ENCODE data around the gene FUT7.
A peak's percentile ranks its signal among the peaks of the same experiment; 100 is the strongest.

Gene FUT7

GRCh38 chr9:136994888-136995230, 37.0 kb downstream of the FUT7 start:
- Histone ChIP-seq H3K4me1 (ENCODE audit: insufficient read depth, low read length, severe bottlenecking) (peaks cover 20% of the 10 kb centered on the region), H3K4me2 (ENCODE audit: low read length) (no peak overlapping the region), H3K27ac (ENCODE audit: low read depth, low read length, poor library complexity, severe bottlenecking) (no peak overlapping the region)

DNA sequence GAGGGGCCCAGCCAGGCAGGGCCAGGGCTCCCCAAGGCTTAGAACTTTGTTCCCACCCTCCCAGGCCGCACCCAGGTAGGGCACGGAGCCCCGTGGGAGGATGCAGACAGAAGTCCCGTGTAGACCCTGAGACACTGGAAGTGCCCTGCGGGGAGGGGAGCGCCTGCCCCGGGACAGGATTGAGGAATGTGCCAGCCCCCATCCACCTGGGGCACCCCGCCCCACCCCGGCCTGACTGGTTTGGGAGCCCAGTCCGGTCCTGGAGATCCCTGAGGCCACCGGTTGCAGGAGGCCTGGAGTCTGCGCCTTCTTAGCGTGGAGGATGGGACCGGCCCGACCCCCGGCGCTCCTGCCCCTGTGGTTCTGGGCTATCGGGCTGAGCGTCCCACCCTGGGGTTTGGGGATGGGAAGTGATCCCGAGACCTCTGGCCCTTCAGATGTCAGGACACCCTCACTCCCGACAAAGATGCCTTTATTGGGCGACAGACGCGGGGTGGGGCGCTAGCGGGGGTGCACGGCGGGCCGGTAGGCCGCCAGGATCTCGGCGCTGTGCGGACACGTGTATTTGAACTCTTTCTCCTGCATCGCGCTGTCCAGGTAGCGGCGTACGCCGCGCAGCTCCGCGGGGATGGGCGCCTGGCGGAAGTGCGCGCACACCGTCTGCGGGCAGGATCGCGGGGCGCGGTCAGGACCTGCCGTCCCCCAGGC, 37.6 kb downstream of the FUT7 start:
- TF ChIP-seq EZH2 (IDR thresholded peaks at IDR 0.05; ENCODE audit: borderline replicate concordance, low read length): no peak
- no peak for TF ChIP-seq CTCF (IDR thresholded peaks at IDR 0.05; ENCODE audit: low read length)
- H3F3A ChIP-seq (ENCODE audit: insufficient read depth, low read length): no peaks in the 10 kb centered on the region
- H3K79me2 ChIP-seq (ENCODE audit: insufficient read depth, low read length): no peaks in the 10 kb centered on the region
- no peaks in the 10 kb centered on the region; the same call in 1 of the 2 replicates for H3K36me3 ChIP-seq (ENCODE audit: insufficient read depth, low read length)
- no peak overlapping the region for H3K4me2 ChIP-seq (ENCODE audit: low read length)
- no peak overlapping the region for H3K4me3 ChIP-seq (ENCODE audit: low read depth, low read length, poor library complexity, severe bottlenecking)
- H3K9me2 ChIP-seq (ENCODE audit: low read depth, low read length): no peaks in the 10 kb centered on the region
- no peaks in the 10 kb centered on the region for H3K27me3 ChIP-seq (ENCODE audit: insufficient read depth, low read length)
- H2AFZ ChIP-seq (ENCODE audit: low read length): no peak overlapping the region
- H3K9me3 ChIP-seq (ENCODE audit: low read length): no peaks in the 10 kb centered on the region
- no peak overlapping the region for H3K9ac ChIP-seq (ENCODE audit: low read length)
- H4K20me1 ChIP-seq (ENCODE audit: insufficient read depth, low read length): no peaks in the 10 kb centered on the region
- H3K4me1 ChIP-seq (ENCODE audit: insufficient read depth, low read length, severe bottlenecking): peaks cover 20% of the 10 kb centered on the region
- H3K27ac ChIP-seq (ENCODE audit: low read depth, low read length, poor library complexity, severe bottlenecking): no peak overlapping the region

More at GRCh38 chr9:136994888-136995230, 37.0 kb downstream of the FUT7 start:
- no peak for TF ChIP-seq CTCF (IDR thresholded peaks at IDR 0.05; ENCODE audit: low read length)
- no peak for TF ChIP-seq EZH2 (IDR thresholded peaks at IDR 0.05; ENCODE audit: borderline replicate concordance, low read length)
- Histone ChIP-seq H3K79me2 (ENCODE audit: insufficient read depth, low read length) (no peaks in the 10 kb centered on the region), H3K9me2 (ENCODE audit: low read depth, low read length) (no peaks in the 10 kb centered on the region), H3K36me3 (ENCODE audit: insufficient read depth, low read length) (no peaks in the 10 kb centered on the region; the same call in 1 of the 2 replicates), H3K27me3 (ENCODE audit: insufficient read depth, low read length) (no peaks in the 10 kb centered on the region), H2AFZ (ENCODE audit: low read length) (no peak overlapping the region), H3K9me3 (ENCODE audit: low read length) (no peaks in the 10 kb centered on the region), H3K9ac (ENCODE audit: low read length) (no peak overlapping the region), H3K4me3 (ENCODE audit: low read depth, low read length, poor library complexity, severe bottlenecking) (no peak overlapping the region), H3F3A (ENCODE audit: insufficient read depth, low read length) (no peaks in the 10 kb centered on the region), H4K20me1 (ENCODE audit: insufficient read depth, low read length) (no peaks in the 10 kb centered on the region)

DNA sequence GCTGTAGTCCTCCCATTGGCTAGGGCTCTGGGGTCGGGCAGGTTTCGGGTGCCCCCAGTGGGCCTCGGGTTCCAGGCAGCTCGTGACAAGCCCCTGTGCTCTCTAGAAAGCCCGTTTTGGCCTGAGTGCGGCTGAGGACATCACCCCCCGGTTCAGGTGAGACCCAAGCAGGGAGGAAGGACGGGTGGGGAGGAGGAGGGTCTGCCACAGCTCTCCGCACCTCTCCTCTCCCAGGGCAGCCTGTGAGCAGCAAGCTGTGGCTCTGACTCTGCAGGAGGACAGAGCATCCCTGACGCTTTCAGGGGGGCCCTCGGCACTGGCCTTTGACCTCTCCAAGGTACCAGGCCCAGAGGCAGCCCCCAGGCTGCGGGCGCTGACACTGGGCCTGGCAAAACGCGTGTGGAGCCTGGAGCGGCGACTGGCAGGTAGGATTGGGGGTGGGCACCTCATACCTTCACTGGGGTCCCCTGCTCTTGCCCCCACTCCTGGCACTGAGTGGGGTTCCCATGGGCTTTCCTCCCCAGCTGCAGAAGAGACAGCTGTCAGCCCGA, 39.0 kb downstream of the FUT7 start:
- H3K27me3 ChIP-seq (ENCODE audit: insufficient read depth, low read length): peaks cover 10% of the 10 kb centered on the region; the same call in 1 of the 2 replicates
- no peaks in the 10 kb centered on the region for H3K9me2 ChIP-seq (ENCODE audit: low read depth, low read length)
- peak overlapping the region; percentile 73 for H3K9ac ChIP-seq (ENCODE audit: low read length)
- peak overlapping the region; percentile 85 for H3K4me3 ChIP-seq (ENCODE audit: low read depth, low read length, poor library complexity, severe bottlenecking)
- no peak overlapping the region for H2AFZ ChIP-seq (ENCODE audit: low read length)
- H3K79me2 ChIP-seq (ENCODE audit: insufficient read depth, low read length): no peaks in the 10 kb centered on the region
- peak overlapping the region; percentile 94 for H3K4me2 ChIP-seq (ENCODE audit: low read length)
- no peaks in the 10 kb centered on the region for H3F3A ChIP-seq (ENCODE audit: insufficient read depth, low read length)
- TF ChIP-seq EZH2 (IDR thresholded peaks at IDR 0.05; ENCODE audit: borderline replicate concordance, low read length) (no peak), CTCF (IDR thresholded peaks at IDR 0.05; ENCODE audit: low read length) (no peak)
- H3K9me3 ChIP-seq (ENCODE audit: low read length): no peaks in the 10 kb centered on the region
- H4K20me1 ChIP-seq (ENCODE audit: insufficient read depth, low read length): no peaks in the 10 kb centered on the region
- no peaks in the 10 kb centered on the region; the same call in 1 of the 2 replicates for H3K36me3 ChIP-seq (ENCODE audit: insufficient read depth, low read length)
- peak overlapping the region; percentile 16 for H3K27ac ChIP-seq (ENCODE audit: low read depth, low read length, poor library complexity, severe bottlenecking)
- peaks cover 20% of the 10 kb centered on the region for H3K4me1 ChIP-seq (ENCODE audit: insufficient read depth, low read length, severe bottlenecking)
